ENCODE results near the gene ITPK1. TPM values are rescaled to one million over a fixed set of nuclear protein-coding genes. Genes with fewer than 3 reads are reported as not detected.

Gene ITPK1
- total and polyA plus RNA-seq, 10 of the 15 experiments (the other 5 are each of a cell fraction or from before 2014, with no cell fraction given), result 1.3 to 73.2 (median 27.0) TPM

DNA sequence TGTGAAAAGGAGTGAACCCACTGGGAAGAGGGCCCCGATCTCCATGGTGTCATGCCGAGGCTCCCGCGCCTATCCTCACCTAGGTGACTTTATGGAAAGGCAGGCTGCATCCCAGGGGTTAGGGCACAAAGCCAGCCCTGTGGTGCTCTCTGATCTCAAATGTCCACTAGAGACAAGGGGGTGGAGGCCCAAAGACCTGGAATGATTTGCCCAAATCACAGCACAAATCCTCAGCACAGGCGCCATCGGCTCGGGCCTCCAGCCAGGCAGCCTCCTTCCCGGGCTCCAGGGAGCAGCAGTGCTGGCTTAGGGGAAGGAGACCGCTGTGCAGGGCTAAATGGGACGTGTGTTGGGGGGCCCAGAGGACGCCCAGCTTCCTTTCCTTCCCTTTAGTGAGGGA, 175.2 kb downstream of the ITPK1 start:
- no TSS peak for BruUV-seq (replicated peaks)
- intact Hi-C loops (cut with micrococcal nuclease; ENCODE audit: unreplicated experiment), result no loop called here
- ChIA-PET POLR2A (no interaction called here), RAD21 (ENCODE audit: unreplicated experiment) (no interaction called here), CTCF (no interaction called here), SMC1A (ENCODE audit: uncharacterized antibody, unreplicated experiment) (no interaction called here)
- Histone ChIP-seq H2AFZ (ENCODE audit: control insufficient read depth, low read depth, low read length) (no peak overlapping the region), H3K27ac (ENCODE audit: control insufficient read depth, insufficient read depth) (no peak overlapping the region), H3K9ac (ENCODE audit: control insufficient read depth, insufficient read depth, low read length) (no peak overlapping the region), H3K79me2 (ENCODE audit: control insufficient read depth, insufficient read depth, low read length) (no peaks in the 10 kb centered on the region), H3K36me3 (ENCODE audit: control insufficient read depth in 2 of 2, insufficient read depth in 2 of 2, low read length in 1 of 2) (peaks cover 0 to 17% of the 10 kb centered on the region in 2 experiments; a peak in 3 of 4 replicates), H3K4me2 (ENCODE audit: control insufficient read depth, insufficient read depth) (no peak overlapping the region), H3K9me3 (replicated peaks; ENCODE audit: control insufficient read depth, insufficient read depth, low read length) (no peaks in the 10 kb centered on the region), H3K4me3 (no peak overlapping the region), H3K27me3 (replicated peaks in 1 of 2; ENCODE audit: control insufficient read depth in 2 of 2, insufficient read depth in 2 of 2, low read length in 1 of 2) (no peaks in the 10 kb centered on the region), H4K20me1 (ENCODE audit: control insufficient read depth, insufficient read depth) (no peaks in the 10 kb centered on the region), H3K4me1 (ENCODE audit: control insufficient read depth, insufficient read depth, low read length) (no peaks in the 10 kb centered on the region)
- ATAC-seq, result no peak
- DNase-seq (ENCODE audit: low read depth, low spot score), result no peak
- WGBS (ENCODE audit: insufficient coverage, insufficient replicate concordance, low lambda C conversion rate, missing lambda C conversion rate), result 89% methylated on average over 11 of the region's 11 CpGs
- no peak for FAIRE-seq
- in situ Hi-C loops (cut with MboI), result no loop called here
- TF ChIP-seq MEF2B (IDR thresholded peaks at IDR 0.05; ENCODE audit: partially characterized antibody, poor library complexity, severe bottlenecking), result no peak
- TF ChIP-seq, protein P1, sequence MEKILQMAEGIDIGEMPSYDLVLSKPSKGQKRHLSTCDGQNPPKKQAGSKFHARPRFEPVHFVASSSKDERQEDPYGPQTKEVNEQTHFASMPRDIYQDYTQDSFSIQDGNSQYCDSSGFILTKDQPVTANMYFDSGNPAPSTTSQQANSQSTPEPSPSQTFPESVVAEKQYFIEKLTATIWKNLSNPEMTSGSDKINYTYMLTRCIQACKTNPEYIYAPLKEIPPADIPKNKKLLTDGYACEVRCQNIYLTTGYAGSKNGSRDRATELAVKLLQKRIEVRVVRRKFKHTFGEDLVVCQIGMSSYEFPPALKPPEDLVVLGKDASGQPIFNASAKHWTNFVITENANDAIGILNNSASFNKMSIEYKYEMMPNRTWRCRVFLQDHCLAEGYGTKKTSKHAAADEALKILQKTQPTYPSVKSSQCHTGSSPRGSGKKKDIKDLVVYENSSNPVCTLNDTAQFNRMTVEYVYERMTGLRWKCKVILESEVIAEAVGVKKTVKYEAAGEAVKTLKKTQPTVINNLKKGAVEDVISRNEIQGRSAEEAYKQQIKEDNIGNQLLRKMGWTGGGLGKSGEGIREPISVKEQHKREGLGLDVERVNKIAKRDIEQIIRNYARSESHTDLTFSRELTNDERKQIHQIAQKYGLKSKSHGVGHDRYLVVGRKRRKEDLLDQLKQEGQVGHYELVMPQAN (conservative IDR thresholded peaks at IDR 0.05), result no peak
- TF ChIP-seq KDM1A (IDR thresholded peaks at IDR 0.05; ENCODE audit: borderline replicate concordance), result no peak
- no peak for TF ChIP-seq EP300 (IDR thresholded peaks at IDR 0.05; ENCODE audit: borderline replicate concordance in 1 of 2, control insufficient read depth in 1 of 2, low read depth in 2 of 2, low read length in 2 of 2)
- no peak for TF ChIP-seq EZH2 (IDR thresholded peaks at IDR 0.05; ENCODE audit: borderline replicate concordance, control insufficient read depth, low read depth, low read length)
- TF ChIP-seq MTA2 (IDR thresholded peaks at IDR 0.05; ENCODE audit: low read depth), result no peak
- TF ChIP-seq SMAD5 (IDR thresholded peaks at IDR 0.05; ENCODE audit: low read depth), result no peak
- TF ChIP-seq, protein P2, sequence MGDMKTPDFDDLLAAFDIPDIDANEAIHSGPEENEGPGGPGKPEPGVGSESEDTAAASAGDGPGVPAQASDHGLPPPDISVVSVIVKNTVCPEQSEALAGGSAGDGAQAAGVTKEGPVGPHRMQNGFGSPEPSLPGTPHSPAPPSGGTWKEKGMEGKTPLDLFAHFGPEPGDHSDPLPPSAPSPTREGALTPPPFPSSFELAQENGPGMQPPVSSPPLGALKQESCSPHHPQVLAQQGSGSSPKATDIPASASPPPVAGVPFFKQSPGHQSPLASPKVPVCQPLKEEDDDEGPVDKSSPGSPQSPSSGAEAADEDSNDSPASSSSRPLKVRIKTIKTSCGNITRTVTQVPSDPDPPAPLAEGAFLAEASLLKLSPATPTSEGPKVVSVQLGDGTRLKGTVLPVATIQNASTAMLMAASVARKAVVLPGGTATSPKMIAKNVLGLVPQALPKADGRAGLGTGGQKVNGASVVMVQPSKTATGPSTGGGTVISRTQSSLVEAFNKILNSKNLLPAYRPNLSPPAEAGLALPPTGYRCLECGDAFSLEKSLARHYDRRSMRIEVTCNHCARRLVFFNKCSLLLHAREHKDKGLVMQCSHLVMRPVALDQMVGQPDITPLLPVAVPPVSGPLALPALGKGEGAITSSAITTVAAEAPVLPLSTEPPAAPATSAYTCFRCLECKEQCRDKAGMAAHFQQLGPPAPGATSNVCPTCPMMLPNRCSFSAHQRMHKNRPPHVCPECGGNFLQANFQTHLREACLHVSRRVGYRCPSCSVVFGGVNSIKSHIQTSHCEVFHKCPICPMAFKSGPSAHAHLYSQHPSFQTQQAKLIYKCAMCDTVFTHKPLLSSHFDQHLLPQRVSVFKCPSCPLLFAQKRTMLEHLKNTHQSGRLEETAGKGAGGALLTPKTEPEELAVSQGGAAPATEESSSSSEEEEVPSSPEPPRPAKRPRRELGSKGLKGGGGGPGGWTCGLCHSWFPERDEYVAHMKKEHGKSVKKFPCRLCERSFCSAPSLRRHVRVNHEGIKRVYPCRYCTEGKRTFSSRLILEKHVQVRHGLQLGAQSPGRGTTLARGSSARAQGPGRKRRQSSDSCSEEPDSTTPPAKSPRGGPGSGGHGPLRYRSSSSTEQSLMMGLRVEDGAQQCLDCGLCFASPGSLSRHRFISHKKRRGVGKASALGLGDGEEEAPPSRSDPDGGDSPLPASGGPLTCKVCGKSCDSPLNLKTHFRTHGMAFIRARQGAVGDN (IDR thresholded peaks at IDR 0.05), result no peak
- no peak for TF ChIP-seq CEBPB (IDR thresholded peaks at IDR 0.05; ENCODE audit: borderline replicate concordance in 1 of 2, low read depth in 2 of 2, low read length in 2 of 2)
- no peak for TF ChIP-seq JUNB (IDR thresholded peaks at IDR 0.05)
- TF ChIP-seq, protein P3, sequence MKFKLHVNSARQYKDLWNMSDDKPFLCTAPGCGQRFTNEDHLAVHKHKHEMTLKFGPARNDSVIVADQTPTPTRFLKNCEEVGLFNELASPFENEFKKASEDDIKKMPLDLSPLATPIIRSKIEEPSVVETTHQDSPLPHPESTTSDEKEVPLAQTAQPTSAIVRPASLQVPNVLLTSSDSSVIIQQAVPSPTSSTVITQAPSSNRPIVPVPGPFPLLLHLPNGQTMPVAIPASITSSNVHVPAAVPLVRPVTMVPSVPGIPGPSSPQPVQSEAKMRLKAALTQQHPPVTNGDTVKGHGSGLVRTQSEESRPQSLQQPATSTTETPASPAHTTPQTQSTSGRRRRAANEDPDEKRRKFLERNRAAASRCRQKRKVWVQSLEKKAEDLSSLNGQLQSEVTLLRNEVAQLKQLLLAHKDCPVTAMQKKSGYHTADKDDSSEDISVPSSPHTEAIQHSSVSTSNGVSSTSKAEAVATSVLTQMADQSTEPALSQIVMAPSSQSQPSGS (IDR thresholded peaks at IDR 0.05; ENCODE audit: low read length), result no peak
- TF ChIP-seq, protein P4, sequence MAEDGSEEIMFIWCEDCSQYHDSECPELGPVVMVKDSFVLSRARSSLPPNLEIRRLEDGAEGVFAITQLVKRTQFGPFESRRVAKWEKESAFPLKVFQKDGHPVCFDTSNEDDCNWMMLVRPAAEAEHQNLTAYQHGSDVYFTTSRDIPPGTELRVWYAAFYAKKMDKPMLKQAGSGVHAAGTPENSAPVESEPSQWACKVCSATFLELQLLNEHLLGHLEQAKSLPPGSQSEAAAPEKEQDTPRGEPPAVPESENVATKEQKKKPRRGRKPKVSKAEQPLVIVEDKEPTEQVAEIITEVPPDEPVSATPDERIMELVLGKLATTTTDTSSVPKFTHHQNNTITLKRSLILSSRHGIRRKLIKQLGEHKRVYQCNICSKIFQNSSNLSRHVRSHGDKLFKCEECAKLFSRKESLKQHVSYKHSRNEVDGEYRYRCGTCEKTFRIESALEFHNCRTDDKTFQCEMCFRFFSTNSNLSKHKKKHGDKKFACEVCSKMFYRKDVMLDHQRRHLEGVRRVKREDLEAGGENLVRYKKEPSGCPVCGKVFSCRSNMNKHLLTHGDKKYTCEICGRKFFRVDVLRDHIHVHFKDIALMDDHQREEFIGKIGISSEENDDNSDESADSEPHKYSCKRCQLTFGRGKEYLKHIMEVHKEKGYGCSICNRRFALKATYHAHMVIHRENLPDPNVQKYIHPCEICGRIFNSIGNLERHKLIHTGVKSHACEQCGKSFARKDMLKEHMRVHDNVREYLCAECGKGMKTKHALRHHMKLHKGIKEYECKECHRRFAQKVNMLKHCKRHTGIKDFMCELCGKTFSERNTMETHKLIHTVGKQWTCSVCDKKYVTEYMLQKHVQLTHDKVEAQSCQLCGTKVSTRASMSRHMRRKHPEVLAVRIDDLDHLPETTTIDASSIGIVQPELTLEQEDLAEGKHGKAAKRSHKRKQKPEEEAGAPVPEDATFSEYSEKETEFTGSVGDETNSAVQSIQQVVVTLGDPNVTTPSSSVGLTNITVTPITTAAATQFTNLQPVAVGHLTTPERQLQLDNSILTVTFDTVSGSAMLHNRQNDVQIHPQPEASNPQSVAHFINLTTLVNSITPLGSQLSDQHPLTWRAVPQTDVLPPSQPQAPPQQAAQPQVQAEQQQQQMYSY (CRISPR knock-in tag; IDR thresholded peaks at IDR 0.05), result no peak
- TF ChIP-seq RB1 (IDR thresholded peaks at IDR 0.05; ENCODE audit: borderline replicate concordance), result no peak

Measured in GM12878 (cell line).